Right renal pelvis (tissue), 4 donors: ENCODE data around the gene ADPGK. TPM values are rescaled to one million over a fixed set of nuclear protein-coding genes. Genes with fewer than 3 reads are reported as not detected.

Source experiments
- DNase-seq, 4 donors: peaks; one replicate each; pipeline ENCODE4 v3.0.0-alpha.2; 2013; ENCODE audit warnings: low read depth in 4 of 4, low spot score in 3 of 4, missing footprints in 1 of 4
- polyA plus RNA-seq, 4 donors: library from polyadenylated mRNA; unstranded; fragments of 120-200 nt; gene quantifications; one replicate each; pipeline ENCODE4 v1.2.1, GENCODE V29; 2013; ENCODE audit not compliant: insufficient read length in 4 of 4

ADPGK gene
- polyA plus RNA-seq, 4 donors = 48.2 to 57.7 (median 53.4) TPM

DNA sequence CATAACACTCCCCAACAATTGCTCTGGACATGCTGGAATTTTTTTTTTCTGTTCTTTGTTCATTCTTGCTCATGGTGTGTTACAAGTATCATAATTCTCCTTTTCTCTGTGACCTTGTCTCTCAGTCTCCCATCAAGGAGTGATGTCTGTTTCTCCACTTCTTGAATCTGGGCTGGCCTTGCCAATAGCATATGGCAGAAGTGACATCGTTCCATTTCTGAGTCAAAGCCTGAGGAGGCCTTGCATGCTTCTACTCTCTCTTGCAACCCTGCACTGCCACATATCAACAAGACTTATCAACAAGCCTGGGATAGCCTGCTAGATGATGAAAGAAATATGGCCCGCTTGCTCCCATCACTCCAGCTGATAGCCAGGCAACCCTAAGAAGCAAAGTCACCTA is 8.9 kb upstream of the ADPGK start:
- no peak for DNase-seq

DNA sequence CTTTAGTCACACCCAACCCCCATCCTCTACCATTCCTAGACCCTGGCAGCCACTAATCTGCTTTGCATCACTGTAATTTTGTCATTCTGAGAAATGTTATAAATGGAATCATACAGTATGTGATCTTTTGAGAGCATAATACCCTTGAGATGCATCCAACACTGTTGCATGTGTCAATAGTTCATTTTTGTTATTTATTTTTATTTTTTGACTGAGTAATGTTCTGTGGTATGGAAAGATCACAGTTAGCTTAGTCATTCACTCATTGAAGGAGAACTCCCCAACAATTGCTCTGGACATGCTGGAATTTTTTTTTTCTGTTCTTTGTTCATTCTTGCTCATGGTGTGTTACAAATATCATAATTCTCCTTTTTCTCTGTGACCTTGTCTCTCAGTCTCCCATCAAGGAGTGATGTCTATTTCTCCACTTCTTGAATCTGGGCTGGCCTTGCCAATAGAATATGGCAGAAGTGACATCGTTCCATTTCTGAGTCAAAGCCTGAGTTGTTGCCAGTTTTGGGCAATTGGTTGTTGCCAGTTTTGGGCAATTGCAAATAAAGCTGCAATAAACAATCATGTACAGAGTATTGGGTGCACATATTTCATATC is 6.8 kb upstream of the ADPGK start:
- no peak for DNase-seq

DNA sequence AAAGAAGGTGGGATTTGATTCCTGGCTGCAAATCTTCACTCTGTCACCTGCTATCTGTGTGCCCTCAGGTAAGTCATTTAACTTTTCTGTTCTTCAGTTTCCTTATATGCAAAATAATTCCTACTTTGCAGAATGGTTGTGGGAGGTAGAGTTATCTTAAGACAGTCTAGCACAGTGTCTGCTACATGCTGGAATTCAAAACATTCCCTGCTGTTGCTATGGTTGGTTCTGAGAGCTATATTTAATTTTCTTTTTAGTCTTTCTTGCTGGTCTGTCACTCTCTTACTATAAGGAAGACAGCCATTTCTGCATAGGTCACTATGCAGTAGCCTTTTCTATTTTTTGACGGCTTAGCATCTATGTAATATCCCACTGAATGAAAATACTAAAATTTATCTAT is 4.0 kb upstream of the ADPGK start:
- no peak for DNase-seq

DNA sequence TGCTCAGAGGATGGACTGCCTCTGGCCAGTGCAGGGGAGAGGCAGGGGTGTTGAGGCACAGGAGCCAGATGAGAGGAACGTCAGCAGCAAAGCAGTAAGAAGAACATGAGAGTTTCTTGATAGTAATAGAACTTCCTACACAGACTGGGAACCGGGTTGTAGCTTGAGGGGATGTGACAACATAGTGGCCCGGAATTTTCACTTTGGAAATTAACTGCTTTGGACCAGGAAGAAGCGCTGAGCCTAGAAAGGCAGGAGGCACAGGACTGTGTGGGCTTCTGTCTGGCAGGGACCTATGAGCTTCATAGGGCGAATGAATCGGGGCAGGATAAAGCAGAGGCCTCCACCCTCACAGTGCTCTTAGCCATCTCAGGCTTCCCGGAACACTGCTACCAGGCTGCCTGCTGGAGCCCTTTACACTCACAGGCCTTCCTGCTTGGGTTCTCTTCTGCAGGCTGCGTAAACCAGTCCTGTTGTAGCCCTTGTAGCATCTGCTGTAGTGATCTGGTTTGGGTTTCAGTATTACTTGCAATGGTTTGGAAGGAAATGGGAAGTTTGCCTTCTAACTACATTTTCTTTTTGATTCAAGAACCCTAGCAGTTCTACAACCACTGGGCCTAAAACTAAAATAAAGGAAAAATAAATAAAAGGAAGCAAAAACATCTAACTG is 3.3 kb upstream of the ADPGK start:
- DNase-seq = no peak

DNA sequence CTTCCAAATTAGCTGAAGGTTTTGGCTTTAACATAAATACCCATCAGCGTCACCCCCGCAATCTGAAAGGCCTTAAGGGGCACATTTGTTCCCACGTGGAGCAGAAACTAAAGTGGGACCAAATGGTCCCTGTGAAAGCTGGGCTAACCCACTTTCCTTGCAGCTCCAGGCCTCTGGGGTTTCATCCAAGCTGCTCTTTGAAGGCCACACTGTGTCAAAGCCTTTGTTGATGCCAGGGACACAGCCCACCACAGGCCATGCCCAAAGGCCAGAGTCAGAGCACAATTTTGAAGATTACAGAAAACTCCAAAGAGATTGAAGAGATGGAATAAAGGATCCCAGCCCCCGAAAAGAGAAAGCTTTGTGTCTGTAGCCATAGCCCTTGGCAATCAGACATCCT is 2.7 kb upstream of the ADPGK start:
- DNase-seq = no peak

DNA sequence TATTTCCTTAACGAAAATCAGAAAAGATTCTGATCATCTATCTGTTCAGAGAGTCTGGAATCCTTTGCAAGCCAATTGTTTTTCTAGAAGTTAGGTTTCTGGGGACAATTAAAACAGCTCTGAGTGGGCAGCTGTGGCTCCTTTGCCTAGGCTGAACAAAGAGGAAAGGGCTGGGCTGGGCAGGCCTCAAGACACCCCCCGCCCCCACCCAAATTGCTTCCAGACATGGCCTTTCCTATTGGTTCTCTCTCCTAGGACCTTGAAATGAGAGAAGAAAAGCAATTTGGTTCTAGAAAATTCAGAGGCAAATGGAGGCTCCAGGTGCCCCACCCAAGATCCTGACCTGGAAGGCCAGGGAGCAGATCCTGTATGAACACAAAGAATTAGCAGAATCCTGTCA is 2.3 kb upstream of the ADPGK start:
- no peak for DNase-seq

DNA sequence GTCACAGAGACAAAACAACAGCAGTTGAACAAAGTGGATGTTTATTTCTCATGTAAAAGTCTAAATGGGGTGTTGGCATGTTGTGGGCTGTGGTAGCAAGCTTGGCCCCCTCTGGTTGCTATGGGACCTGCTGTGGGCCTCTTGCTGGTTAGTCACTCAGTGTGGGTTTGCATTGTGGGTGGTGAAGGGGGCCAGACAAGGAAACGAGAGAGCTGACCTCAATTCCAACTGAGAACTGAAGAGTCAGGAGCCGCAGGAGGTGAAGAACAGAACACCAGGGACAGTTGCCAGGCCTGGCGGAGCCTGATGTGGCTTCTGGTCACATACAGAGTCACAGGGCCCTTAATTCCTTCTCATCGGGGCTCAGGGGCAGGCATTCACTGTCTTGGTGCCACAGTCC is 1.9 kb upstream of the ADPGK start:
- DNase-seq = no peak

DNA sequence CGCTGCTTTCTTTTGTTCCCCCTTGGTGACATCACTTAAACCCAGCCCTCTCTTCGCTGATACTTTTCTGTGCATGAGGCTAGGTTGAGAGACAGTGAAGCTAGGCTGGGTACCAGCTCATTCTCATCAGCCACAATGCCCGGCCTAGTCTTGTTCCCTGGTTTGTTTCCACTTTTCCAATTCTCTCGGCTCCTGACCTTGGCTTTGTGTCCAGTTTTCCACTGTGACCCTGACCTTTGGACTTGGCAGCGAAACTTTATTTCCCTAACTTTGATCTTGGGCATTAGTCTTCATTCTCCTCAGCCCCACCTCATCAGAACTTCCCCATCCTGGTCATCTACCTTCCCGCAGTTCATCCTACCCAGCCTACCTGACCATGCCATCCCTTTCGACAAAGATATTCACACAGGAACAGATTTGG is 908 bp upstream of the ADPGK start:
- DNase-seq = no peak

DNA sequence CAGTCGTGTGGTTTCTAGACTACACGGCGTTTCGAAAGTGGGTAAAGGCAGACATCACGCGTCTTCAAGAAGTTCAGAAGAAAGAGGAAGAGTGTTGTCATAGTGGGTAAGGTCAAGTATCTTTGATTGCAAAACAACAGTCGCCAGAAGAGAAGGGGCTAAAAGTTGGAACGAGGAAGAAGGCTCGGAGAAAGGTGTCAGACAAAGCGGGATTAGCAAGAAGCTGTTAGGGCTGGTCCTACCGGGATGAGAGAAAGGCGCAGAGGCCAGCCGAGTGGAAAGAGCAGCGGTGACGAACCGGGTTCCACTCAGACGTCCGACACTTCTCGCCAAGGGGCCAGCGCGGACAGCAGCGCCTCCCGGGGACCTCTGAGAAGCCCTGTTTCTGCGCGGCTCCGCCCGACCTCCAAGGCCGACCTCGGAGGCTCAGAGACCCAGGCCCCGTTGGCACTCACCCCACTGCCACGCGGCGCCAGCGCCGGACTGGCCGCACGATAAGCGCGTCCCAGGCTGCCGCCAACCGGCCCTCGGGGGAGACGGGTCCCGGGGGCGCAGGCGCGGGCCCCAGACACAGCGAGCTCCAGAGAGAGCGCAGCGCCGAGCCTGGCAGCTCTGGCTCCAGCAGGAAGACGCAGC is 436 bp downstream of the ADPGK start:
- DNase-seq = no peak

DNA sequence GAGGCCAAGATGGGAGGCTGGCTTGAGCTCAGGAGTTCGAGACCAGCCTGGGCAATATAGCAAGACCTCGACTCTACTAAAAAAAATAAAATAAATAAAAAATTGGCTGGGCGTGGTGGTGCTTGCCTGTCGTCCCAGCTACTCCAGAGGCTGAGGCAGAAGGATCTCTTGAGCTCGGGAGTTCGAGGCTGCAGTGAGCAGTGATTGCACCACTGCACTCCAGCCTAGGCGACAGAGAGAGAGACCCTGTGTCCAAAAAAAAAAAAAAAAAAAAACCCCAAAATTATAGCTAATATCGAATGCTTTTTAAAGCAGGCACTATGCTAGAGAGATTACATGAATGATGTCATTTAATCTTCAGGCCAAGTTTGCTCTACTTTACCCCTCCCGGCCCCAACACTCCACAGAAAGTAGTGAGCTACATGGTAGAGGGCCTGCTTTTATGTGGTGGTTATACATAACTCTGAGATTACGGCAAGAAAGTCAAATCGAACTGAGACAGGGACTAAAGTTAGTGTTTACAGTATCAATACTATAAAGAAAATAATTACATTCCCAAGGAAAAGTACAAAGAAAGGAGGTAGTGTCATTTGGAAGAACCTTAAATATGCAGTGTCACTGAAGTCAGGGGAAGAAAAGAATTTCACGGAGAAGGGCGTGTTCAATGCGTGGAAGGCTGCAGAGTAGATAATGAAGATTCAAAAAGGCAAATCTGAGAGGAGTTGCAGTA is 1.1 kb downstream of the ADPGK start:
- no peak for DNase-seq

DNA sequence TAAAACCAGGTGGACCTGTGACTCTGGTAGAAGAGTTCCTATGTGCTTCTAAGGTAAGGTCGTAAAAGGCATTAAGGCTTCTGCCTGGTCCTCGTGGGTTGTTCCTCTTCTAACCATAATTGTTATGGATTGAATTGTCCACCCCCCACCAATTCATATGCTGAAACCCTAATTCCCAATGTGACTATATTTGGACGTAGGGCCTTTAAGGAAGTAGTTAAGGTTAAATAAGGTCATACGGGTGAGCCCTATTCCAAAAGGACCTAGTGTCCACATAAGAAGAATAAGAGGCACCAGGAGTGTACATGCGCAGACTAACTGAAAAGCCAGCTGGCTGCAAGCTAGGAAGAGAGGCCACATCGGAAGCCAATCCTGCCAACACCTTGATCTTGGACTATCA is 1.9 kb downstream of the ADPGK start:
- DNase-seq = no peak

DNA sequence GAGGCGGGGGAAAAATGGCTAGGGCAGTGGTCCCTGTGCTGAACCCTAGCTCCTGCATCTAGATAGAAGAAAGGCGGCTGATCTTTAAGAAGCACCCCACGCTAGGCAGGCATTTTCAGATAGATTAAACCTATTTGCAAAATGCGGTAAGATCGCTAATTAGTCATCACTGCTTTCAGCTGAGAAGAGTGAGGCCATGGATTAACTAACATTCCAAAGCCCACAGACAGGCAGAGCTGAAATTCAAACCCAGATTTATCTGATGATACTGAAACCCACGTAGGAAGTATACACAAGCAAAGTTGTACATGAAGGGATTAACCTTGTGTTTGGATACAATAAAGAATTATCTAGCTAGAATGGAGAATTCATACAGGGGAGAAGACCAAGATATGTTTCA is 4.8 kb downstream of the ADPGK start:
- DNase-seq = no peak

DNA sequence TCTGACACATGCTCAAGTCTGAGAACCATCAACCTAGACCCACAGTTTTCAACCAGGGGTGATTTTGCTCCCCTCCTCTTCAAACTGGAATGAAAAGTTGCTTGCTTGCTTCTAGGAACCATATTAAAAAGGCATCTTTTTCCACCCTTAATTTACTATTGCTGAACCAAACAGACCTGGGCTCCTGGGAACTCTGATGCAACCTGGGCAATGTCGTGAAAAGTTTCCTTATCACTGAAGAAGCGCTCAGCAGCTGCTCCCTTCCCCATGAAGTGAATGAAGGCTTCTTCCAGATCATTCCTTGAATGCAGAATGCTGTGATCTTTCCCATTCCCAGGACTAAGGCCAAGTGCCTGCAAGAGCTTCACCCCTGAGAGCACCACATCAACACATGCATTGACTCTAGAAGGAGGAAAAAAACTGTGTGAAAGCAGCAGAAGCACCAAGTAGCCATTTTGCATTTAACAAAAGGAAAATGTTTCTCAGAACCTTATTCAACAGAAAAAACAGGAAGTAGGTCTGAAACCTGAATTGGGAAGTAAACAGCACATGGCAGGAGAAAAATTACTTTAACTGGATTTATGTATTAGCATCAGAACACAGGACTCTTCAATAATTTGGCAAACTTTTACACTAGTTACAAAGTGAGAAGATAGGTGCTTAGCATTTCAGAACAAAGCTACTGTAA is 8.7 kb downstream of the ADPGK start:
- no peak for DNase-seq

DNA sequence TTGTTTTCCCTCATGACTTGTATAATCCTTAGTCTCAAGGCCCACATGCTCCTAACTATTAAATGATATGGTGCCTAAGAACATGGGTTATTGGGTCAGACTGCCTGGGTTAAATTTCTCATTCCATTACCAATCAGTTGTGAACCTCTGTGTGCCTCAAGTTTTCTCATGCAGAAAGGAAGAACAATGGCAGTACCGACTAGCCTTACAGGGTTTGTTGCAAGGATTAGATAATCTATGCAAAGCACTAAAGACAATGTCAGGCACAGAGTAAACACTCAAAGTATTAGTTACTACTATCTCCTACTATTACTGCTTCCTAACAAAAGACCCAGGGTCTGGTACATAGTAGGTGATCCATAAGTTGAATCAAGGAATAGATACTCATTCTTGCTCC is 12.2 kb downstream of the ADPGK start:
- DNase-seq = no peak

DNA sequence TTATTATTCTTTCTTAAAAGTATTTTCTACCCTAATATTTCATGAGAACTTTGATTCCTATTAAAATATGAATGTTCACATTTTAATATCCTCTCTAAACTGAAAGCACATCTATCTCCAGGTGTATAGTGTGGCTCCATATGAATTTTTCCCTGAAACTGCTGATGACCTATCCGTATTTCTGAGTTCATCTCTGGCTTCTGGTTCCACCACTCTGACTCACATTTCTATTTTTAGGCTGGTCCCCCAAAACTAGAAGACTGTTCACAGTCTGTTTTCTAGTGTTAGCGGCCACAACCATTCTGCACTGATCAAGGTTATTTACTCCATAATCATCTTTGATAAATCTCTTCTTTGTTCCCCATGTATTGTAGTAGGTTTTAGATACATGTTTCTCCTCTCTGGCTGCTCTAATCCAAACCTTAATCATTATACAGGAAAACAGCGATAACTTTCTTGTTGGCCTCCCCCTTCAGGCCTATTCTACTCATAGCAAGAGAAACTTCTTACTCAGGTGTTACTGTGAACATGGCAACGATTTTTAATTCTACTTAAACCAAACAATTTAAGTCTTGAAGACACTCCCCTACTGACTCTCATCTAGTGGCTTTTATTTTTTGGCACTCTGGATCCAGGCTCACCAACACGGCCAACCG is 12.8 kb downstream of the ADPGK start:
- no peak for DNase-seq

DNA sequence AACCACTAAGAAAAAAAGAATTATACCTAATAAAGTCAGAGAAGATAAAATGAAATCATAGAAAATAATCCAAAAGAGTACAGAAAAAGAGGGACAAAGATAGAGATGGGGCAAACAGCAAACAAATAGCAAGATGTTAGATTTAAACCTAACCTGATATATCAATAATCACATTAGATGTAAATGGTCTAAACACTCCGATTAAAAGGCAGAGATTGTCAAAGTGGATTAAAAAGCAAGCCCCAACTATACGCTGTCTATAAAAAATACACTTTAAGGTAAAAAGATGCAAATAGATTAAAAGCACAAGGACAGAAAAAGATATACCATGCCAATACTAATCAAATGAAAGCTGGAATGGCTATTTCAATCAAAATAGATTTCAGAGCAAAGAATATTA is 16.8 kb downstream of the ADPGK start:
- no peak for DNase-seq

DNA sequence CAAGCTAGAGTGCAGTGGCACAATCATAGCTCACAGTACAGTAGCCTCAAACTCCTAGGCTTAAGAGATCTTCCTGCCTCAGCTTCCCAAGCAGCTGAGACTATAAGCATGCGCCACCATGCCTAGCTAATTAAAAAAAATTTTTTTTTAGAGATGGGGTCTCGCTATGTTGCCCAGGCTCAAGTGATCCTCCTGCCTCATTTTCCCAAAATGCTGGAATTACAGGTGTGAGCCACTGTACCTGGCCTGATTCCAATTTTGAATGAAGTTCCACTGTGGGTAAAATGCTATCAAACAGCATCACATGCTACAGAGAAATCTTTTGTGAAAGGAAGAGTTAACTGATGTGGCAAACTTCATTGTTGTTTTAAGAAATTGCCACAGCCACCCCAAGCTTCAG is 17.5 kb downstream of the ADPGK start:
- DNase-seq = no peak

DNA sequence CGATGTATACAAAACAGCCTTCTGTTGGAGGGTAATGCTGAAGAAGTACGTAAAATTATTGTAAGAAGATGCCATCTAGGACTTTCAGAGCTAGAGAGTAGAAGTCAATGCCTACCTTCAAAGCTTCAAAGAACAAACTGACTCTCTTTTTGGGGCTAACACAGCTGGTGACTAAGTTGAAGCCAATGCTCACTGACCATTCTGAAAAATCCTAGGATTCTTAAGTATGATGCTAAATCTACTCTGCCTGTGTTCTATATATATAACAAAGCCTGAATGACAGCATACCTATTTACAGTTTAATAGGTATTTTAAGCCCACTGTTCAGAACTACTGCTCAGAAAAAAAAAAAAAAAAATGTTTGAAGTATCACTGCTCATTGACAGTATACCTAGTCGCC is 18.9 kb downstream of the ADPGK start:
- DNase-seq = no peak

DNA sequence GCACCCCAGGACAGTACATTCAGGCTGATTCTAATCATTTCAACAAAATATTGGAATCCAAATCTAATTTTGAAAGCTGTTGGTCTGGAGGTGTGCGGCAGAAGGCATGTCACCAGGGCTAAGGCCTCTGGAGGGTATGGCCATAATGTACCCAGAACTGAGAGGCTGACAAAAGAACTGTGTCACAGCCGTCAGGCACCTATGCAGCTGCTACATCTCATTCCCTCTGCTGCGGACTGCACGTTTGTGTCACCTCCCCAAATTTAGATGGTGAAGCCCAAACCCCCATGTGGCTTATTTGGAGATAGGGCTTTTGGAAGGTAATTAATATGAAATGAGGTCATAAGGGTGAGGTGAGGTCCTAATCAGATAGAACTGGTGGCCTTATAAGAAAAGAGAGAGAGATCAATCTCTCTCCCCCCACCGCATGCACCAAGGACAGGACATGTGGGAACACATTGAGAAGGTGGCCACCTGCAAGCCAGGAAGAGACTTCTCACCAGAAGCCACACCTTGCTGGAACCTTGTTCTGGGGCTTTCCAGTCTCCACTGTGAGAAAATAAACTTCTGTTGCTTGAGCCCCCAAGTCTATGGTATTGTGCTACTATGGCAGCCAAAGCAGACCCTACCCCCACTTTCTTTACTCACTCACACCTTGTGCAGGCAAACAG is 22.8 kb downstream of the ADPGK start:
- no peak for DNase-seq

DNA sequence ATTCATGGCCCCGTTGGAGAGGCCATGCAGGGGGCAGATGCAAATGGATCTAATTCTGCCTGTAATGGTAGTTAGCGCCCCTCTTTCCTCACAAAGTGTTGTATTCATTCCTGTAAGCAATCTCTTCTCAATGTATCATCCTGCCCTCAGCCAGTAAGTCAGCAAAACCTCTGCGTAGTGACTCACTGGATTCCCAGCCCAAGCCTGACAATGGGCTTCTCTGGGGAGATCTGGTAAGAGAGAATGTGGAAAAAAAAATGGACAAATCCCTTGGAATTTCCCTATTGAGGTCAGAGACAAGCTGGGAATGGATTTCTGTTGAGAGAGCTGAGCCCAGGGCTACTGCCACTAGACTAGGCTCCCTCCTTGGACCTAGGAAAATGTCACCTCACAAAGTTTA is 25.4 kb downstream of the ADPGK start:
- no peak for DNase-seq
